OCI-M1 (cell line): ENCODE data around the gene RUNDC3A.
A peak's percentile ranks its signal among the peaks of the same experiment; 100 is the strongest.

Experiments used
- DNase-seq: peaks from one replicate; lab custom pipeline; 2025; lab: John Stamatoyannopoulos, UW

RUNDC3A gene

DNA sequence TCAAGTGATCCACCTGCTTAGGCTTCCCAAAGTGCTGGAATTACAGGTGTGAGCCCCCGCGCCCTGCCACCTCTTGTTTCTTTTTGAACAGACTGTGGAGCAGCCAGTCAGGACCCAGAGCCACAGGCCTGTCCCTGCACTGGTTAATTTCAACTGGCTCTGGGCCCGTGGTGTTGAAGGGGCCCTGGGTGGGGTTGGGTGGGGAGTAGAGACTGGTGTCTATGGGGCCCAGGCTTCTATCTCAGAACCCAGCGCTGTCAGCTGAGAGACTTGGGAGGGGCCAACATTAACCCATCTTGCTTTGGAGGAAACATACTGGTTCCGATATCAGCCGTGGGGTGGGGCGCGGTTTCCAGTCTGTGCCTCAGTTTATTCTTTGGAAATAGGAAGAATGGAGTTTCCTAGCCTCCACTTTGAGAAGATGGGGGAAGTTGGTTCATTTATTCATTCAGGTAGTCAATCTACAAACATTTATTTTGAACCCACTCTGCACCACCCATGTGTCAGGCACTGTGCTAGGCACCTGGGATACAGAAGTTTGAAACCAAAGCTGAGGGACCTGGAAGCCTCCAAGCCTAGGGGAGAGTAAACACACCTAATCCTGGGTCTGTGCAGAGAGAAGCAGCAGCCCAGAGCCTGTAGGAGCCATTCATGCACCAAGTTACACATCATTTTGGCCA lies 24.9 kb upstream of the RUNDC3A start:
- DNase-seq, result no peak

DNA sequence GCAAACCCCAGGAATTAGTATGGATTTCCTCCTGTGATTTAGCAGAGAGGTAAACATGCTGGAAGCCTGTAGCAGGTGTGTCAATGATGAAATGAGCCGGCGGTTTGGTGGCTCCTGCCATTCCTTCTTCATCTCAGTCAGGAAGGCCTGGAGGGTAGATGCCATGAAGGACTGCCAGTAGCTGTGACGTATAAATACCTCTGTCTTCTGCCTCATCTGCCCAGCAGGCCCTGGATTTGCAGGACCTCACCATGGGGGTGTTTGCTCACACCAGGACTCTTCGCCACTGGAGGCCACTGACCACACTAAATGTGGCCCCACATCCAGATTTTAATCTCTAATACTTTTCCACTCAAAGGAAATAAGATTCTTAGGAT lies 24.4 kb upstream of the RUNDC3A start:
- DNase-seq, result no peak

DNA sequence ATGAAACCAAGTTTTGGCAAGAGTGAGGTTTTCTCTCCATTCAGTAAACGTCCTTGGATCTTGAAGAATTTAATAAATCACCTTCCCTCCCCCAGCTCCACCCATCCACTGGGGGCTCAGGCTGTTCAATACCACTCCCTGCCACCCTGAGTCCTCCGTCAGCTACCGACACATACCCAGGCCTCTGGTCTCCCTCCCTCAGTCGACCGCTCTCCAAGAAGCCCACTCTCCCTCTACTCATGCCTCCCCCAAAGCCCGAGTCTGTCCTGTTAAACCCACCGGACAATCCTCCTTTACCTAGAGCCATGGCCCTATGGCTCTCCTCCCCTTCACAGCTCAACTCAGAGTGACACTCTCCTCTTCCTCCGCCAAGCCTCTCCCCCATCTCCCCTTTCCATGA lies 20.8 kb upstream of the RUNDC3A start:
- peak; percentile 50 for DNase-seq

DNA sequence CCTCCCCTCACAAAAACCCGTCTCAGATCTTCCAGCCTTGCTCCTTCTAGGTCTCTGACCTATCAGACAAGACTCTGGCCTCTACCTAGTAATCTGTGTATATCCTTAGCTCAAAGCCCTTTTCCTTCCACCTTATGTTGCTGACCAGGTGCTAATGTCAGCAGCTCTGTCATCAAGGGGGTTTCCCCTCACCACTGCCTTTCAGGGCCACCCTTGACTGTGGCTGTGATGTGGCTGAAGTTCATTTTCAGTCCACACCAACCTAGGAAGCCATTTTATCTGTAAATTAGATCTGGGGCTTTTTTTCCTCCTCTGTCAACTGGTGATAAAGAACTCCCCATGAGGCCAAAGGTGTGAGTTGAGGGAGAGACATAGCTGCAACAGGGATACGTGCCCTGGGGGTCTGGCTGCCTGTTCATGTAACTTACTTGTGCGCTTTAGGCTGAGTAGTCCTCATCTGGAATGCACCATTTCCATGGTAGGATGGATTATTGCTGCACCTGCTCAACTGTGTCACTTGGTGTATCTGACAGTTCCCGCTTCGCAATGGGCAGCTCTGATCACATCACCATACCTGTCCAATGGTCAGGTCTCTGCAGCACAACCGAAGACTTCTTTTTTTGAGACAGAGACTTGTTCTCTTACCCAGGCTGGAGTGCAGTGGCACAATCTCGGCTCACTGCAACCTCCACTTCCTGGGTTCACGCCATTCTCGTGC lies 14.7 kb upstream of the RUNDC3A start:
- no peak for DNase-seq

DNA sequence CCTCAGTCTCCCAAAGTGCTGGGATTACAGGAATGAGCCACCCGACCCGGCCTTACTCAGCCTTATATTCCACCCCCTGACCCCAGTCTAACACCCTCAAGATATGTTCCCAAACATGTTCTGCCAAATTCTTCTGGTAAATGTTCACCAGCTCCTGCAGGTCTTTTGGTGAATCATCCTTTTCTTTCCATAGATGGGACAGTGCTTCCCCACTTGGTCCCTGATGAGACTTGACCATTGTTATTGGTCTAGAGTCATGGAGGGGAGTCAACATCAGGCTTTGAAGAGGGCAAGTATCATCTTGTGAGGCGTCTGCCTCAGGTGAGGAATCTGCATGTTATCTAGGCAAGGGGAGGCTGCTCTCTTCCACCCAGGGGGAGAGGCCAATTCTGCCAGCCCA lies 10.4 kb upstream of the RUNDC3A start:
- DNase-seq, result no peak

DNA sequence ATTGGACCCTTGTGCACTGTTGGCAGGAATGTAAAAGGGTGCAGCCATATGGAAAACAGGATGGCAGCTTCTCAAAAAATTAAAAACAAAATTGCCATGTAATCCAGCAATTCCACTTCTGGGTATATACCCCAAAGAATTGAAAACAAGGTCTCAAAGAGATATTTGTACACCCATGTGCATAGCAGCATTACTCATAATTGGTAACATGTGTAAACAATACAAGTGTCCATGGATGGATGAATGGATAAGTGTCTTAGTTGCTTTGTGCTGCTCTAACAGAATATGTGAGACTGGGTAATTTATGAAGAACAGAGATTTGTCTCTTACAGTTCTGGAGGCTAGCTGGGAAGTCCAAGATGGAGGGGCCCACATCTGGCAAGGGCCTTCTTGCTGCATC lies 3.8 kb upstream of the RUNDC3A start:
- DNase-seq, result no peak

DNA sequence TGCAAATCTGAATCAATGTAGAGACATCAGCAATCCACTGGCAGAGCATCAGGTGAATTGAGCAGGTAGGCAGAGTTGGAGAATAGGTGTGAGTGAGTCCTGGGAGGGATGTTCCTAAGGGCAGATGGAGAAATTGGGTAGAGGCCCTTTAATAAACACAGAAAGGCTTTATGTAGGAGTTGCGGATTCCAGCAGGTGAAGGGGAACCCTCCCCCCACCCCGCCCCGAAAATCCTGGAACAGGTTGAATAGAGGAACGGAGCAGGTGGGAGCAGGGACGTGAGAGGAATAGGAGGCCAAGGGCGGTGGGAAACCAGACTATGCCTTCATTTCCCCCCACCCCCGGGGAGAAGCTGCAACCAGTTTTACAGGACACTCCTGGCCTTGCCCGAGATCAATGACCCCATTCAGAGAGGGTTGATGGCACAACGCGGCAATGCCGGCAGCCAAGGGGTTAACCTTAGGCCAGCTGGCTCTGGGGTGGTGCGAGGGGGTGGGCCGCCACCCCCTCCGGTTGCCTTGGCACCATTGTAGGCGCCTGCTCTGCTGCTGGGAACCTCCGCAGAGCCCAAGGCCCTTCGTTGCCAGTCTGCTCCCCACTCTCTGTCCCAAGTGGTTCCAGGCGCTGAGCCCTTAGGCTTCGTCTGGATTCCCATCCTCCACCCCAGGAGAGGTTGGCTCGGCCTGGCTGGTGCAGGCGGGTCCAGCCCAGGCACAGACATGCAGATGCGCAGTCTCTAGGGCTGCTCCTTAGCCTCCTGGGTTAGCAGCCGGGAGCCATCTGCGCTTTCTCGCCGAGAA lies 814 bp upstream of the RUNDC3A start:
- DNase-seq, result no peak

DNA sequence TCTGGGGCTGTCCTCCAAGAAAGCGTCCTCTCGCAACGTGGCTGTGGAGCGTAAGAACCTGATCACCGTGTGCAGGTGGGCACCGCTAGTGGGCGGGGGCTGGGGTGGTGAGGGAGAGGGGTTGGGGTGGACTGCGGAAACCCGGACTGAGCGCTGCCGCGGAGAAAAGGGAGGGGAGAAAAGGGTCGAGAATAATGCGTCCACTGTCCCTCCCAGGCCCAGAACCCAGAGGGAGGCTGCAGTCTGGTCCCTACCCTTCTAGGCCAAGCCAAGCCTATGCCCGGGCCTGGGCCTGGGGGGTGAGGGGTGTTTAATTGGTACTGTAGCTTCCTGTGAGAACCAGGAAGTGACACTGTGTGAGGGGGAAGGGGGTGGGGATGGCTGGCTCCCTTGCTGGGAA lies 464 bp downstream of the RUNDC3A start:
- no peak for DNase-seq

DNA sequence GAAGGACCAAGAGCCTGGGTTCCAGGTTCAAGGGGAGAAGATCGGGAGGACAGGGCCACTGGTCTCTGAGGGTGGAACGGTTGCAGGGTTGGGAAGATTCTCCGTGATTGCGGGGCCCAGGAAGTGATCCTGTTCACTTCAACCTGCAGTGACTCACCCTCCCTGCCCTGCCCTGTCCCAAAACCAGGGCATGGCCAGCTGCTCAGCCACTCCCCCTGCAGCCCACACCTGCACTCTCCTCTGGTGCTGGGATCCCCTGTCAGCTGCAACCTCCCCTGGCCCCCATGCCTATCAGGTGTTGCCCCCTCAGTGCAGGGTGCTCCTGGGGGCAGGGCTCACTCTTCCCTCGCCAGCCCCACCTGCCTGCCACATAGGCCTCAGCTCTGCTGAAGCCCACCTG lies 1.1 kb downstream of the RUNDC3A start:
- no peak for DNase-seq

DNA sequence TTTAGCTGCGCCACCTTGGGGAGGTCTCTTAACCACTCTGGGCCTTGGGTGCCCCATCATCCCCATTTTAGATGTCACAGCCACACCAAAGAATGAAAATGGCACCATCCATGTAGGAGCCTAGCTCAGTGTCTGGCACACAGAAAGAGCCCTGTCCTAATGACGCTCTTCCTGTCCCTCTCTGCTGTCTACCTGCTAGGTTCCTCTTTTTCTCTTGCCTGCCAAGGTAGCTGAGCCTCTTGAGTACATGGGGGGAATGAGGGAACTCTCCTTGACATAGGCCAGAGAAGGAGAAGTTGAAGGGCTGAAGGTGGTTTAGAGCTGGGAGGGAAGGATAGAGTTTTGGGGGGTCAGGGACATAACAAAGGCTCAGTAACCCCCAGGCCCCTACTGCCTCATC lies 1.8 kb downstream of the RUNDC3A start:
- DNase-seq, result no peak

DNA sequence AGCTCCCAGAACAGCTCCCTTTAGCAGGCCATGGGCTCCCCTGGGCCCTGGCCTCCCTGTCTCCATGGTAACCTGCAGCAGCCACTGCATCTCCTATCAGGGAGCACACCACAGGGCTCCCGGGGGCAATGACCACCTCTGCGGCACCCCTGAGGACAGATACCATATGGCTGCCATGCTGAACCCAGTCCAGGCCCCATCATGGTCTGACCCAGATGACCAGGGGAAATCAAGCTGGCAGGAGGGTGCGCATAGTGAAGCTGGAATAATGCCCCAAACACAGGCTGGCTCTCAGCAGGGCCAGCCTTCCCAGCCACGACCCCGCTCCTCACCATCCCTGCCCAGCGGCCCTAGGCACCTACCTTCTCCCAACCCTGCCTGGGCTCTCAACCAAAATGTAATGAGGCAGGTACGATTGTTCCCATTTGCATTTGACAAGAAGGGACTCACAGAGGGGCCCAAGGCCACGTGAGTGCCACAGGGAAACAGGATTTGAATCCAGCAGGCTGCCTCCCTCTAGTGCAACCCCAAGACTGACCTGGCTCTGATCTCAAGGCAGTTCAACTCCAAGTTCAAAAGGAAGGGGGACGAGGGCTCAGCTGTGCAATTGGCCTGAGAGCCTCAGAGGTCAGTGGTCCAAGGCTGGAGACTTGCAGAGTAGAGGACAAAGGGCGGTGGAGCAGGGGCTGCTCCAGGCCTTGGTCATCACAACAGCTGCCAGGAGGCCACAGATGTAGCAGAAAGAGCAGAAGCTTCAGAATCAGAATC lies 2.4 kb downstream of the RUNDC3A start:
- no peak for DNase-seq

DNA sequence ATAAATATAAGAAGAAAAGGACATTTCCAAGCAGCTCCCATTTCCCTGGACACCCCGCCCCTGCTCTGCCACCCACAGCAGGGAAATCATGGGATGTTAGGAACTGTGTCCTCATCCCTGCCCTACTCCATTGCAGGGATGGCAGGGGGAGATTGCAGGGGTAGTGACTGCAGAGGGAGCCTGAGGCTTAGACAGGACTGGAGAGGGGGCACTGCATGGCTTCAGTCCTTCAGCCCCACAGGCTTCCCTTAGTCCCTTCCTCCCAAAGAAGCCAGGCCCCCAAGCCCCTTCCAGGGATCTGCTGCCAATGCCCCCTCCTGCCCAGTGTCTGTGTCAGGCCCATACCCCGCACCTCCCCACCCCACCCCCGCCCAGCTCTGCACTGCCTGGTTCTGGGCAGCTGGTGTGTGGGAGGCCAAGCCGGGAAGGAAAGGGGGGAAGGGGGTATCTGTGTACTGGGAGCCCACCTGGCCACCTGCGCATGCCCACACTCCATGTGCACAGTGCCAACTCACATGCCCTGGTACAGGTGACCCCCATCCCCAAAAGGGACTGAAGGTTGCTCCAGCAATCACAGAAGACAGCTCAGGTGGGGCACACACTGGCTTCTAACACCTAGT lies 3.3 kb downstream of the RUNDC3A start:
- DNase-seq, result no peak

DNA sequence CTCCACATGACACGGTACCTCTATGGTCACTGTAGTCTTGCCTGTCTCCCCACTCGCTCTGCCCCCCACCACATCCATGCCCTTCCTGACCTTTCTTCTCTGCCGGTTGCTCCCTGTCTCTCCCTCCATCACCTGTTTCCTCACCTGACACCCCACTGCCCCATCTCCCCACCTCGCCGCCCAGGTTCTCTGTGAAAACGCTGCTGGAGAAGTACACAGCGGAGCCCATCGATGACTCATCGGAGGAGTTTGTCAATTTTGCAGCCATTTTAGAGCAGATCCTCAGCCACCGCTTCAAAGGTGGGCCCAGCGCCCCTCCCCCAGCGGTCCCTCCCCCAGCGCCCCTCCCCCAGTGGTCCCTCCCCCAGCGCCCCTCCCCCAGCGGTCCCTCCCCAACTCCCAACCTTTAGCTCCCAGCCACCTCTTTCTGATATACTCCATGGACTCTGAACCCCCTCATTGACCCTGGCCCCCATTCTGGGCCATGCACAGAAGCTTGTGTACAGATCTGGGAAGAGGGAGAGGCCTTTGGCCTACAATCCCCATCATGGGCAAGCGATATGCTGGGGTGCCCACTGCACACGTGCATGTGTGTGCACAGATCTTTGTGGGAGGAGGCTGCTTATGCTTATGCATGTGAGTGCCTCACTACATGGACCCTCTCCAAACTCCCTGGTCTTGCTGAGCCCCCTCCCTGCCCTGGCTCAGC lies 4.1 kb downstream of the RUNDC3A start:
- DNase-seq, result no peak

DNA sequence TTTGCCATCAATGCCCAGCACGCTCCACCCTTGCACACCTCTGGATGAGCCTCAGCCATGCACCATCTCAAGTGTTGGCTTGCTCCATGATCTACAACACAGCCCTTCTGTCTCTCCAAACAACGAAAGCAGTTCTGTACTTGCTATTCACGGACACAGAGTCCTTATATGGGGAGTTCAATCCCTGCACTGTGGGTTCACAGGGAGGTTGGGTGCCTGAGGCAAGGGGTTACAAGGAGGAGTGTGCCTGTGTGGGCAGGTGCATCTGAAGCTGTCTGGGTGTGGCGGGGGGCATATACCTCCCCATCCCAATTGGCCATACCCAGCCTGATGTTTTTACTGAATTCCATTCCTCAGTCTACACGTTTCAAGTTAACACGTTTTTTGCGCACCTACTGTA lies 5.6 kb downstream of the RUNDC3A start:
- no peak for DNase-seq

DNA sequence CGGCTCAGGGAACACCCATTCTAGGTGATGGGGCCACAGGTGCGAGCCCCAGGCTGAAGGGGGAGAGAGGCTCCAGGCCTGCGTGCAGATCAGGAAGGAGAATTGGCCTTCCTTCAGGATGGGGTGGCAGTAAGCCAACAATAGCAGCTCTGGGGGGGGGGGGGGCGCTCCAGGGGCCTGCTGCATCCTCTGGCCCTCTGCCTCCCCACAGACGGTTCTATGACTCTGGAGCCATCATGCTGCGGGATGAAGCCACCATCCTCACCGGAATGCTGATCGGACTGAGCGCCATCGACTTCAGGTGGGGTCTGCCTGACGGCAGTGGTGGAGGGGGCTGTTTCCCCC lies 6.1 kb downstream of the RUNDC3A start:
- DNase-seq, result no peak

DNA sequence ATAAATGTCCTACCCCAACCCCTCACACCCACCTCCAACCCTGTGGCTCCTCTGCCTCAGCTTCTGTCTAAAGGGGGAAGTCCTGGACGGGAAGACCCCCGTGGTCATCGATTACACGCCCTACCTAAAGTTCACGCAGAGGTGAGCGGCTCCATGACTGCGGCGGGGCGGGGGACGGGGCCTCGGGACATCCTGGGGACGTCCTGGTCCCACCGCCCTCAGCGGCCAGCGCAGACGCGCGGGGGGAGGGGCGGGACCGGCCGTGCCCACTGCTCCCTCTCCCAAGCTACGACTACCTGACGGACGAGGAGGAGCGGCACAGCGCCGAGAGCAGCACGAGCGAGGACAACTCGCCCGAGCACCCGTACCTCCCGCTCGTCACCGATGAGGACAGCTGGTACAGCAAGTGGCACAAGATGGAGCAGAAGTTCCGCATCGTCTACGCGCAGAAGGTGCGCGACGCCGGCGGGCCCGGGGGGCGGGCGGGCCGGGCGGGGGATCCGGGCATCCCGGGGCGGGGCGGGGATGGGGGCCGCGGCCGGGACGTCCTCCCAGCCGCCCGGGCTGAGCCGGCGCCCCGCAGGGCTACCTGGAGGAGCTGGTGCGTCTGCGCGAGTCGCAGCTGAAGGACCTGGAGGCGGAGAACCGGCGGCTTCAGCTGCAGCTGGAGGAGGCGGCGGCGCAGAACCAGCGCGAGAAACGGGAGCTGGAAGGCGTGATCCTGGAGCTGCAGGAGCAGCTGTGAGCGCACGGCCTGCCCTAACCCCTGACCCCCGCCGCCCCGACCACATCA lies 6.7 kb downstream of the RUNDC3A start:
- DNase-seq, result no peak

DNA sequence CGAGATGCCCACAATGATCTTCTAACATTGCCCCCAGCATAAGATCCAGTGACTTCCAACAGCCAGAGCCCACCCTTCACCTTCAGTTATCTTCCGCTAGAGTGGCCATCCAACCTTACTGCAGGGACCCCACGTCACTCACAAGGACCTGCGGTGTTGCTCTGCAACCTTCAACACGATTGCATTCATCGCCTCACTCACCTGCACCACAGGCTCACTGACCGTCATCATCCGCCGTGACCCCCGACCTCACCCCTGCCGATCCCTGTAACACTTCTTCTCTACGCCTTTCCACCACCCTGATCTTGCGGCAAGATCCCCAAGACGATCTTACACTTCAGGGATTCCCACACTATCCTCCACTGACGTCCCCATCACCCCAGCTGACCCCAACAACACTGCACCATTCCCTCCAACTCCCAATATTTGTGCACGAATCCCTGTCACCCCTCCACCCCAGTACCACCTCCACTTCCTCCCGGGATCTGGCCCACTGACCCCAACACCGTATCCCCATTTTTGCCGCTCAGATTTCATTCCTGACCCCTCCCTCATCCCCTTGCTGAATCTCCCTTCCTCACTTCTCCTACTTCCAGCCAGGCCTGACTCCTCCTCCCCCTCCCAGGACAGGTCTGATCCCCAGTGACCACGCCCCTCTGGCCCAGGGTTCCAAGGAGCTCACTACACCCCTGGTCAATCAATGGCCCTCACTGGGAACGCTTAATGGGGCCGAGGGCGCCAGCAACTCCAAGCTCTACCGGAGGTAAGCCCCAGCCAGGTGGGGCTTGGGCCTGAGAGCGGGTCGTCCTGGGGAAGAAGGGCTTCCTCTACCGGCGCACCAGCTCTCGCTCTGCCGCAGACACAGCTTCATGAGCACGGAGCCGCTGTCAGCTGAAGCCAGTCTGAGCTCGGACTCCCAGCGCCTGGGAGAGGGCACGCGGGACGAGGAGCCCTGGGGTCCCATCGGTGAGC lies 7.6 kb downstream of the RUNDC3A start:
- DNase-seq, result no peak

DNA sequence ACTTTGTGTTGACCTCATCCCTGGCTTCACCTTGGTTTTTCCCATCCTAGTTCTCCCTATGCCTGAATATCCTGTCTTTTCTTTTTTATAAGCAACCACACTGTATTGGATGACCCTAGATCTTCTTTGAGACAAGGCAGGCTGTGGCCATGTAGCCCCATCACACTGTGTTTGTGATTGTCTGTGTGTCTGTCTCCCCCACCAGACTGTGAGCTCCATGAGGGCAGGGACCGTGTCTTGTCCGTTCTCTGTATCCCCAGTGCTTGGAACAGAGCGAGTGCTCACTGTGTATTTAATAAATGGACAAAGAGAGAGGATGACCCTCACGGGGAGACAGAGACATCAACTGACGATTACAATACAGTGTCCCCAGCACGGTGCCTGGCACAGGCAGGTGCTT lies 9.1 kb downstream of the RUNDC3A start:
- DNase-seq, result no peak
